Aorta (tissue), 5 donors: ENCODE data around the gene TBC1D22A. TPM values are rescaled to one million over a fixed set of nuclear protein-coding genes. Genes with fewer than 3 reads are reported as not detected.

Source experiments
- ATAC-seq: fragments of 200-7000 bp; cut with Tn5 transposase; one replicate; pipeline ENCODE4 v1.9.1; 2022; ENCODE audit warnings: moderate library complexity; ENCODE audit not compliant: low FRiP score
- DNase-seq, 2 donors: peaks; one replicate each; pipeline ENCODE4 v3.0.0-alpha.2; 2020
- H3K27ac ChIP-seq, 2 donors: one replicate each; pipeline ENCODE4 v1.5.1; 2013; ENCODE audit warnings: low read length in 2 of 2, mild to moderate bottlenecking in 2 of 2, moderate library complexity in 2 of 2, control low read depth in 1 of 2, inconsistent platforms in 1 of 2, low read depth in 1 of 2
- H3K27me3 ChIP-seq, 2 donors: one replicate each; pipeline ENCODE4 v1.6.1; 2013; ENCODE audit warnings: control low read depth in 1 of 2, low read length in 1 of 2, mild to moderate bottlenecking in 1 of 2, moderate library complexity in 1 of 2; ENCODE audit not compliant: insufficient read depth in 2 of 2, control insufficient read depth in 1 of 2
- H3K36me3 ChIP-seq, 2 donors: one replicate each; pipeline ENCODE4 v1.6.1; 2013; ENCODE audit warnings: control low read depth in 1 of 2, low read length in 1 of 2, mild to moderate bottlenecking in 1 of 2; ENCODE audit not compliant: insufficient read depth in 2 of 2, control insufficient read depth in 1 of 2
- H3K4me1 ChIP-seq, 2 donors: one replicate each; pipeline ENCODE4 v1.6.1; 2013; ENCODE audit warnings: low read length in 2 of 2, control low read depth in 1 of 2, mild to moderate bottlenecking in 1 of 2, moderate library complexity in 1 of 2; ENCODE audit not compliant: insufficient read depth in 2 of 2, control insufficient read depth in 1 of 2
- H3K4me3 ChIP-seq, 2 donors: one replicate each; pipeline ENCODE4 v1.5.1; 2013; ENCODE audit warnings: low read length in 2 of 2, control low read depth in 1 of 2, mild to moderate bottlenecking in 1 of 2
- H3K9me3 ChIP-seq: one replicate; pipeline ENCODE4 v1.6.1; 2013; ENCODE audit warnings: mild to moderate bottlenecking, low read length; ENCODE audit not compliant: control insufficient read depth
- WGBS, 2 donors: extraction: QIAGEN DNeasy Blood & Tissue Kit; methylation state at CpG; one replicate each; pipeline ENCODE4 v1.1.7; 2013; 5-methylcytosine and 5-hydroxymethylcytosine counted together
- intact Hi-C, 2 donors: fragments of 100-400 bp; cut with DNase I; formaldehyde crosslinking; loops; one replicate each; pipeline versions ENCODE4 v1.14.2 to v1.15.0; 2022
- polyA plus RNA-seq, 2 donors: library from polyadenylated mRNA; stranded (reverse); fragments of 200-250 nt; gene quantifications; one replicate each; pipeline ENCODE4 v1.2.3, GENCODE V29; 2013
- total RNA-seq, 2 donors: library from RNA; stranded (reverse); fragmentation: NEBNext Ultra II Directional; extraction: Animal tissue kit (Norgen Biotek cat#: 25700); gene quantifications; one replicate each; pipeline ENCODE4 v1.2.1, GENCODE V29; 2021
- donor health status: healthy with polysubstance abuse.
- donor health status: Bipolar disorder and iron deficiency.
- donor health status: DM: no; HTN: no; CAD: no.
- donor health status: DM: no; HTN: no; CAD: no.
- donor health status: DM: yes; HTN: yes; CAD: no.

TBC1D22A gene
- total and polyA plus RNA-seq, 4 donors: 10.8 to 37.1 (median 17.9) TPM

DNA sequence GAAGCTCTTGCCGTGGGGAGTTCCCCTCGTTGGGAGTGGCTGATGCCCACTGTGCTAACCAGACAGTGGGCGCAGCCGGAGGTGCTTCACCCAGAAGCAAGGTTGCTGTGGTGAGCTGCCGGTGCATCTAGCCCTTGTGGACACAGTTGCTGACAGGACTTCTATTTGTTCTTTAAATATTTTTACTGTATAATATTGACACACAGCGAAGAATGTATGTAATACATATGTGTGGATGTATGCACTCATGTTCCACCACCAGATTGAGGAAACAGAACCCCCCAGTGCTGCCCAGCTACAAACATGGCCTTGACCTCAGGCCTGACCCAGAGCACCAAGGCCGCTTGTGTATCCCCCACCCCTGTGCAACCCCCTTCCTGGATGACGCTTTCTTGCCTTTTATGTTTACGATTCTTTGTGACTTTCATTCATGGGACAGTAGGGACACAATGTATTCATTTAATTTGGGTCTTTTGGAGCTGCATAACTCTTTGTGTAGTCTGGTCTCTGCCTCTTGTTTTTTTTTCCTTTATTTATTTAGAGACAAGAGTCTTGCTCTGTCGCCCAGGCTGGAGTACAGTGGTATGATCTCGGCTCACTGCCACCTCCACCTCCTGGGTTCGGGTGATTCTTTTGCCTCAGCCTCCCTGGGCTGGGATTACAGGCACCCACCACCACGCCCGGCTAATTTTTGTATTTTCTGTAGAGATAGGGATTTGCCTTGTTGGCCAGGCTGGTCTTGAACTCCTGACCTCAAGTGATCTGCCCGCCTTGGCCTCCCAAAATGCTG lies 132.6 kb downstream of the TBC1D22A start:
- Histone ChIP-seq H3K4me1 (no peaks in the 10 kb centered on the region), H3K27ac (no peak overlapping the region), H3K27me3 (no peaks in the 10 kb centered on the region), H3K4me3 (no peak overlapping the region), H3K9me3 (no peaks in the 10 kb centered on the region), H3K36me3 (peaks cover 0 to 2% of the 10 kb centered on the region in 2 donors)
- 89% methylated on average over 15 of the region's 15 CpGs for whole genome bisulfite sequencing, 2 donors
- no peak for ATAC-seq
- intact Hi-C loops: no loop called here
- peak in 1 of 2 donors; percentile 55 for DNase-seq

DNA sequence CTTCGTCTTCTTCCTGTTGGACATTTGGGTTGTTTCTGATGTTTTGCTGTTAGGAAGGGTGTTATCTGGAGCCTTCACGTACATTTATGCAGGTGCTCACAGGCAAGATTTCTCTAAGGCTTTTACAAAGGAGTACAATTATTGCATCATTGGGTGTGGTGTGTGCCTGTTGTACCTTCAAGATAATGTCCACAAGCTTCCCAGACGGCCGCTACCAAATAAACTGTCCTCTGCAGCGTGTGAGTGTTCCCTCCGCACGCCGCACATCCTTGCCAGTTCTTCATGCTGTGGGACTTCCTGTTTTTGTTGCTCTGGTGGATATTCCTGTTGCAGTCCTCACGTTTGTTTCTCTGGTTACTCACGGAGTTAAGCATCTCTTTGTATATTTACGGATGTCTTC lies 133.3 kb downstream of the TBC1D22A start:
- H3K4me3 ChIP-seq: no peak overlapping the region
- WGBS, 2 donors: 84 to 86% methylated on average over 11 of the region's 11 CpGs
- ATAC-seq (no peak), DNase-seq (peak in 1 of 2 donors; percentile 36)
- no peaks in the 10 kb centered on the region for H3K9me3 ChIP-seq
- no peak overlapping the region for H3K27ac ChIP-seq
- intact Hi-C loops: no loop called here
- H3K36me3 ChIP-seq: peaks cover 0 to 2% of the 10 kb centered on the region in 2 donors
- no peaks in the 10 kb centered on the region for H3K27me3 ChIP-seq
- no peaks in the 10 kb centered on the region for H3K4me1 ChIP-seq

DNA sequence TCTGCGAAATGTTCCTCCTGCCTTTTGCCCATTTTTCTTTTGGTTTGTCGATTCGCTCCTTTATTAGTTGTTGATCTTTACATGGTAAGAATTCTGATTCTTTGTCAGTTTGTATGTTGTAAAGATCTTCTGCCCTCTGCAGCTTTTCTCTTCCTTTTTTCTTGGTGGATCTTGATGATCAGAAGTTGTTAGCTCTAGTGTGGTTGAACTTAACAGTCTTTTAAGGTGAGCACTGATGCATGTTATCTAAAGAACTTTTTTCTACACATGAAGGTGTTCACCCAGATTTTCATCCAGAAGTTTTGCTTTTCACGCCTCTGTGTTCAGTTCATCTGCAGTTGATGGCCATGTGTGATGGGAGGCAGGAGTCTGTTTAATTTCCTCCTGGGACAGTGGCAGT lies 133.7 kb downstream of the TBC1D22A start:
- ATAC-seq: no peak
- no peaks in the 10 kb centered on the region for H3K4me1 ChIP-seq
- 95 to 96% methylated on average over 4 of the region's 4 CpGs for WGBS, 2 donors
- intact Hi-C loops: no loop called here
- H3K27ac ChIP-seq: no peak overlapping the region
- peaks cover 0 to 2% of the 10 kb centered on the region in 2 donors for H3K36me3 ChIP-seq
- no peak overlapping the region for H3K4me3 ChIP-seq
- no peaks in the 10 kb centered on the region for H3K27me3 ChIP-seq
- no peaks in the 10 kb centered on the region for H3K9me3 ChIP-seq
- no peak for DNase-seq

DNA sequence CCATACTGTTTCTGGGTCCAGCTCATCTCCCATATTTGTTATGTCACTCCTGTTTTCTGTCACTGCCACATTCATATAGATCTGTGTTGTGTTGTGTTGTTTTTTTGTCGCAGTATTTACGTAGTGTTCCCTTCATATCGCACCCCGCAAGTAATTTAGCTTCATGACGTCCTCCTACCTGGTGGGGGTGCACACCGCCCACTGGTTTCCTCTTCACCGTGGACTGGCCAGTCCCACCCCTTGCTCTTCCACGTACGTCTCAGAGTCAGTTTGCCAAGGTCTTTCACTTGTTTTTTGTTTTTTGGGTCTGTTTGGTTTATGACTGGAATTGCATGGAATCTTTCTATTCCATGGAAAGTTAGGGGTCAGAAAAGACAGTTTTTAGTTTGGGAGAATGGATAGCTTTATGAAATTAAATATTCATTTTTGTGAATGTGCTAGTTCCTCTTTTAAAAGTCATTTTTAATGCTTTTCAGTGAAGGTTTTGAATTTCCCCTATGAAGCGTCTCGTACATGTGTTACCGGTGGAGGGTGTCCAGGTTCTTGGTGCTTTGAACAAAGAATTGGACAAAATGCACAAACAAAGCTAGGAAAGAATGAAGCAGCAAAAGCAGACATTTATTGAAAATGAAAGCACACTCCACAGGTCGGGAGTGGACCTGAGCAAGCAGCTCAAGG lies 134.3 kb downstream of the TBC1D22A start:
- WGBS, 2 donors: 85 to 87% methylated on average over 13 of the region's 13 CpGs
- no peak for DNase-seq
- no peak overlapping the region for H3K4me3 ChIP-seq
- ATAC-seq: no peak
- no peaks in the 10 kb centered on the region for H3K27me3 ChIP-seq
- no peaks in the 10 kb centered on the region for H3K4me1 ChIP-seq
- no peak overlapping the region for H3K27ac ChIP-seq
- H3K9me3 ChIP-seq: no peaks in the 10 kb centered on the region
- H3K36me3 ChIP-seq: peaks cover 0 to 2% of the 10 kb centered on the region in 2 donors
- intact Hi-C loops: no loop called here

DNA sequence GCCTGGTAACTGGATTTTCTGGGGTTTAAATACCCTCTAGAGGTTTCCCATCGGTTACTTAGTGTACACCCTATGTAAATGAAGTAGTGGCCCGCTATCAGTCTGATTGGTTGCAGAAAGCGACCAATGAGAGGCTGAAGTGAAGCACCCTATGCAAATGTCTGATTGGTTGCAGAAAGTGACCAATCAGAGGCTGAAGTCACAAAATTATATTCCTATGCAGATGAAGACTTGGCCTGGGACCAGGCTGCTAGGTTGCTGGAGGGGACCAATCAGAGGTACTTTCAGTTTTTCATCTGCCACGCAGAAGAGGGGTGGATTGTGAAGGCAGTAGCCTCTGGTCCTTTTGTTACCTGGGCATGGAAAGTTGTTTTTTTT lies 134.8 kb downstream of the TBC1D22A start:
- Histone ChIP-seq H3K27ac (no peak overlapping the region), H3K36me3 (peaks cover 0 to 2% of the 10 kb centered on the region in 2 donors), H3K4me3 (no peak overlapping the region), H3K9me3 (no peaks in the 10 kb centered on the region), H3K4me1 (no peaks in the 10 kb centered on the region), H3K27me3 (no peaks in the 10 kb centered on the region)
- WGBS, 2 donors: 96 to 97% methylated on average over 4 of the region's 4 CpGs
- intact Hi-C loops: no loop called here
- ATAC-seq: no peak
- DNase-seq: peak in 1 of 2 donors; percentile 42

DNA sequence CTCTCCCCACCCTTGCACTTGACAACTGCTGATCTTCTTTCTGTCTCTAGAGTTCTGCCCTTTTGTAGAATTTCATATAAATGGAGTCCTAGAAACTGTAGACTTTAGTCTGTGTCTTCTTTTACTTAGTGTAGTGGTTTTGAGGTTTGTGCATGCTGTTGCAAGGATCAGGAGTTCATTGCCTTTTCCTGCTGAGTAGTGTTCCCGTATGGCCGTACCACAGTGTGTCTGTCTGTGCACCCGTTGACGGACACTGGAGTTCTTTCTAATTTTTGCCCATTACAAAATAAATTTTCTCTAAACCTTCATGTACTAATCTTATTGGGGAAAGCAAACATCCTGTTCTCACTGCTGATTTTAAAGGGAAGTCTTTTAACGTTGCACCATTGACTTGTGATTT lies 138.1 kb downstream of the TBC1D22A start:
- no peak overlapping the region for H3K4me3 ChIP-seq
- ATAC-seq (no peak), DNase-seq (no peak)
- no peaks in the 10 kb centered on the region for H3K9me3 ChIP-seq
- H3K36me3 ChIP-seq: no peaks in the 10 kb centered on the region
- H3K27ac ChIP-seq: no peak overlapping the region
- intact Hi-C loops: no loop called here
- H3K27me3 ChIP-seq: no peaks in the 10 kb centered on the region
- no peaks in the 10 kb centered on the region for H3K4me1 ChIP-seq
- 57 to 64% methylated on average over 5 of the region's 5 CpGs for WGBS, 2 donors

DNA sequence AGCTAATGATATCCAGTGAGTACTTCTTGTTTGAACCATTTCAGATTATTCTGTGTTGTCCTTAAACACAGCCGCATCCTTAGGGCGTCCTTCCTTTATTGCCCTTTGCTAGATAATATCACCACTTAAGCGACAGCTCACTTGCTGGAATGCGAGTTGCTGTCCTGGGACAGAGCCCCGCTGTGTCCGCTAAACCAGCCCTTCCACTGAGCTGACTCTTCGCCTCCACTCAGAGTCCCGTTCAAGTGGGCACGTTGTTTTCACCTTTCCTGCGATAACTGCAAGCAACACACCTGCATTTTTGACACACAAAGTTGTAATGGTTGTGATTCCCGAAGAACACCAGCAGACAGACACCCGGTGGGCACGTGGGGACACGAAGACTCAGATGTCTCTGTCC lies 140.0 kb downstream of the TBC1D22A start:
- Histone ChIP-seq H3K4me1 (no peaks in the 10 kb centered on the region), H3K36me3 (no peaks in the 10 kb centered on the region), H3K9me3 (no peaks in the 10 kb centered on the region), H3K27me3 (no peaks in the 10 kb centered on the region), H3K4me3 (no peak overlapping the region), H3K27ac (no peak overlapping the region)
- WGBS, 2 donors: 92 to 94% methylated on average over 14 of the region's 14 CpGs
- peak in 1 of 2 donors; percentile 34 for DNase-seq
- no peak for ATAC-seq
- intact Hi-C loops: no loop called here

DNA sequence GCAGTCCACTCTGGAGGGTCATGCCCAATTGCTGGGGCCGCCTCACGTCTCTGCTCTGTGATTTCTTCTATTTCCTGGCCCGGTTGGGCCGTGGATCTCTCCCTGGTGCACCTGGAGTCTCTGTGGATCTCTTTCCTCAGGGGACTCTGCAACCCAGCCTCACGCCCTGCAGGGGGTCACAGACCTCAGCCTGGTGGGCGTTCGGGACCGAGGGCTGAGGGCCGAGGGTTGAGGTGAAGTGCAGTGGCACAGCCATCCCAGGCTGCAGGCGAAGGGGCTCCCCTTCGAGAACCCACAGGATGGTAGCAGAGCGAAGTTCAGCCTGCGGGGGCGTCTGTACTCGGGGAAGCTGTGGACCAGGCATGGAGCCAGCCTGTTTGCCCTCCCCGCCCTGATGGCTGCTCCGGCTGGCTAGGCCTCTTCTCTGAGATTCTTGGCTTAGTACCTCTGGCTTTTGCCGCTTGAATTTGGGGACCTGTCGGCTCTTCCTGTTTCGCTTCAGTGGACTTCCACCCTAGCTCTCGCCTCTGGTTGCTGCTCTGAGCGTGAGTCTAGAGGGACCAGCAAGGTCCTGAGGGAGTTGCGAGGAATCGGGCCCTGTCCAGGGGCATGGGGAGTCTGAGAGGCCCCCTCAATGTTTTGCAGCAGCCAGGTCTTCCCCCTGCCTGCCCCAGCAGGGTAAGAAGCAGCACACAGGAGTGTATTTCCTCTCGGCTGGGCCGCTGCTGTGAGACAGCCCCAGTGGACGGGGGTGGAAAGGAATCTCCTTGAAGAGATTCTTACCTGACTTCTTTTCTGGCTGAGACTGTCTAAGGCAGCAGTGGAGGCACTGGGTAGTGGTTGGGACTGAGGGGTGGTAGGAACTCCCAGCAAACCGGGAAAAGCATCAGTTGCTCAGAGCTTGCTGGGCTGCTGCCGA lies 140.8 kb downstream of the TBC1D22A start:
- no peak for ATAC-seq
- Histone ChIP-seq H3K4me3 (no peak overlapping the region), H3K9me3 (no peaks in the 10 kb centered on the region), H3K4me1 (no peaks in the 10 kb centered on the region), H3K27me3 (no peaks in the 10 kb centered on the region), H3K36me3 (no peaks in the 10 kb centered on the region), H3K27ac (no peak overlapping the region)
- intact Hi-C loops: no loop called here
- peak in 1 of 2 donors; percentile 51 for DNase-seq
- WGBS, 2 donors: 89% methylated on average over 28 to 29 of the region's 29 CpGs
